ENCODE measurements around the gene ACOT8.

DNA sequence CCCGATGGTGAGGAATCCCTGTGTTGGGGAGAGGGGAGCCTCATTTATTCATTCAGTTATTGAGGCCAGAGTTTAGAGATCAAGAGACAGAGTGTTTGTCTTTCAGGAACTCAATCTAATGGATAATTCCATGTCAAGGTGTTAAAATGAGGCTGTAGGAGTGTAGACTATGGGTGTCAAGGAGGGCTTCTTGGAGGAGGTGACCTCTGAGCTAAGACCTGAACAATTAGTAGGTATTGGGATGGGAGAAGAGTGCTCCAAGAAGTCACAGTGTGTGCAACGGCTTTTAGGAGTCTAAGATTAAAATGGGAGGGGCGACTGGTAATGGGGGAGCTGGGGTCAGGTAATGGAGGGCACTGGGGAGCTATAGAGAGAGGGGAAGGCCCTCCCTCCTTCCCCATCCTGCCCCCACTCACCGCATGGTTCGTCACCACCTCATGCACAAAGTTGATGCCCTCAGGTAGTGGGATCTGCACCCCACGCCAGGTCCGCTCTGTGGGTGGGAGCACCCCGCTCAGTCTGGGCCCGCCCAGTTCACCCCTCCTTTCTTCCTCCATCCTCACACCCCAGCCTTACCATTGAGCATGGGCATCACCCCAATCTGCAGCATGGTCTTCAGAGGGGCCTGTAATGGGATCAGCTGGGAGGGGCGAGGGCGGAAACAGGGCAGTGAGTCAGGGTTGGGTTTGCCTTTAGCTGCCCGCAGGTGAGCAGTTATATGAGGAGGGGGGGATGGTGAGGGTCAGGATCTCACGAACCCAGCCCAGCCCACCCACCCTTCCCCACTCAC is 42.0 kb upstream of the ACOT8 start:
- TF ChIP-seq POLR2A (IDR thresholded peaks at IDR 0.05), result no peak
- TF ChIP-seq CTCF (IDR thresholded peaks at IDR 0.05), result no peak
- TF ChIP-seq EP300 (IDR thresholded peaks at IDR 0.05), result no peak
- TF ChIP-seq POLR2AphosphoS5 (IDR thresholded peaks at IDR 0.05), result no peak
